ENCODE results near the gene BLOC1S1.
A peak's percentile ranks its signal among the peaks of the same experiment; 100 is the strongest.

Gene BLOC1S1

GRCh38 chr12:55728939-55729818, 13.3 kb downstream of the BLOC1S1 start, which contains the start of gene CD63:
Gene CD63 (minus strand): TSS chr12:55729009. CDS start chr12:55728341, 668 bp downstream.
- peak; percentile 81 for DNase-seq

- peak; percentile 36 for DNase-seq
These were observed 14.3 kb downstream of the BLOC1S1 start for GRCh38 chr12:55729819-55730818.

- DNase-seq, result no peak
These were observed 16.4 kb downstream of the BLOC1S1 start for GRCh38 chr12:55732288-55732687.

- no peak for DNase-seq
These were observed 17.2 kb downstream of the BLOC1S1 start for GRCh38 chr12:55733021-55733555.

- DNase-seq, result no peak
These were observed 18.0 kb downstream of the BLOC1S1 start for GRCh38 chr12:55733858-55734257.

- no peak for DNase-seq
These were observed 18.7 kb downstream of the BLOC1S1 start for GRCh38 chr12:55734595-55734994.

- DNase-seq, result no peak
These were observed 20.2 kb downstream of the BLOC1S1 start for GRCh38 chr12:55736076-55736475.

- DNase-seq, result peak; percentile 61
These were observed 21.1 kb downstream of the BLOC1S1 start for GRCh38 chr12:55736780-55737580.

GRCh38 chr12:55737581-55738122, 21.8 kb downstream of the BLOC1S1 start:
- DNase-seq, result no peak

- DNase-seq, result peak; percentile 84
These were observed 22.5 kb downstream of the BLOC1S1 start for GRCh38 chr12:55738123-55739024.

- no peak for DNase-seq
These were observed 23.2 kb downstream of the BLOC1S1 start for GRCh38 chr12:55739025-55739378.

GRCh38 chr12:55741931-55742680, 26.3 kb downstream of the BLOC1S1 start:
- no peak for DNase-seq

GRCh38 chr12:55742719-55743405, 27.0 kb downstream of the BLOC1S1 start, which contains the start of gene GDF11:
Gene GDF11 (plus strand): TSS chr12:55743122. CDS start chr12:55743317, 195 bp downstream.
- peak; percentile 79 for DNase-seq

GRCh38 chr12:55743406-55744339, 27.8 kb downstream of the BLOC1S1 start:
- DNase-seq, result peak; percentile 44

- DNase-seq, result no peak
These were observed 28.6 kb downstream of the BLOC1S1 start for GRCh38 chr12:55744340-55745030.

GRCh38 chr12:55745361-55746173, 29.7 kb downstream of the BLOC1S1 start:
- no peak for DNase-seq
